Measurements from ENCODE around the gene IRF2BPL. TPM values are rescaled to one million over a fixed set of nuclear protein-coding genes. Genes with fewer than 3 reads are reported as not detected.
A peak's percentile ranks its signal among the peaks of the same experiment; 100 is the strongest.

IRF2BPL gene
- total and polyA plus RNA-seq, 9 of the 15 experiments (the other 6 are each of a cell fraction or from before 2014, with no cell fraction given) = 0.52 to 21.6 (median 2.5) TPM

- peak; percentile 46 for TF ChIP-seq VEZF1 (CRISPR knock-in tag; IDR thresholded peaks at IDR 0.05)
- TF ChIP-seq FIP1L1 (IDR thresholded peaks at IDR 0.05; ENCODE audit: low read depth, low read length, poor library complexity, severe bottlenecking) = no peak
- no peak for TF ChIP-seq SIN3B (IDR thresholded peaks at IDR 0.05; ENCODE audit: low read depth)
- no peak for TF ChIP-seq SETDB1 (IDR thresholded peaks at IDR 0.05; ENCODE audit: low read length)
- no peak for TF ChIP-seq POLR3G (IDR thresholded peaks at IDR 0.05; ENCODE audit: extremely low read depth, insufficient read length, insufficient replicate concordance)
- TF ChIP-seq TRIM24 (IDR thresholded peaks at IDR 0.05) = peak; percentile 39 to 70; a peak in 1 of 4 replicates
- no peak for TF ChIP-seq DLX4 (CRISPR knock-in tag; IDR thresholded peaks at IDR 0.05)
- TF ChIP-seq PURB (CRISPR knock-in tag; IDR thresholded peaks at IDR 0.05; ENCODE audit: low read depth) = no peak
- TF ChIP-seq ZFPM2 (CRISPR knock-in tag; IDR thresholded peaks at IDR 0.05) = no peak
- TF ChIP-seq ZNF23 (CRISPR knock-in tag; IDR thresholded peaks at IDR 0.05) = no peak
- TF ChIP-seq TARDBP (IDR thresholded peaks at IDR 0.05) = no peak
- TF ChIP-seq U2AF1 (optimal IDR thresholded peaks at IDR 0.05; ENCODE audit: low read depth, low read length) = no peak
- TF ChIP-seq ZNF444 (CRISPR knock-in tag; IDR thresholded peaks at IDR 0.05) = no peak
- no peak for TF ChIP-seq HMGN3 (IDR thresholded peaks at IDR 0.05; ENCODE audit: borderline replicate concordance, extremely low read depth, insufficient read length, low read depth, low read length)
- TF ChIP-seq ZNF764 (CRISPR knock-in tag; IDR thresholded peaks at IDR 0.05; ENCODE audit: low read depth) = no peak
- peak; percentile 88 for TF ChIP-seq TEAD4 (IDR thresholded peaks at IDR 0.05; ENCODE audit: low read length)
- TF ChIP-seq TEAD4 (CRISPR knock-in tag; IDR thresholded peaks at IDR 0.05; ENCODE audit: borderline replicate concordance) = no peak
- no peak for TF ChIP-seq SAP30 (IDR thresholded peaks at IDR 0.05; ENCODE audit: borderline replicate concordance, insufficient read depth, low read depth, low read length, poor library complexity, severe bottlenecking)
- TF ChIP-seq IRF1 (CRISPR knock-in tag; IDR thresholded peaks at IDR 0.05; ENCODE audit: borderline replicate concordance) = no peak
- TF ChIP-seq PHF21A (IDR thresholded peaks at IDR 0.05; ENCODE audit: borderline replicate concordance, low read depth) = no peak
- TF ChIP-seq CREB3 (tag; conservative IDR thresholded peaks at IDR 0.05; ENCODE audit: low read depth) = 0 out of 2 replicates have a peak, but pooled peaks have one; percentile 60
These were observed 14.9 kb upstream of the IRF2BPL start (continued) for GRCh38 chr14:77043177-77043983.

All from K562 (cell line).